GM19438 (cell line): ENCODE measurements around the gene AK1.

ENCODE experiments used
- ATAC-seq: cut with Tn5 transposase; IDR thresholded peaks from one replicate; pipeline ENCODE4 v1.9.1; 2021; ENCODE audit warnings: low read depth; ENCODE audit not compliant: unreplicated experiment

The AK1 gene

GRCh38 chr9:127877566-127877998 is at the start of gene AK1:
Gene AK1 (minus strand): TSS chr9:127877675. CDS start chr9:127874617, 3,058 bp downstream.
- no peak for ATAC-seq

- ATAC-seq = no peak
Measured at GRCh38 chr9:127926906-127927200, 49.4 kb upstream of the AK1 start.

GRCh38 chr9:127925959-127926905 is 48.8 kb upstream of the AK1 start:
- ATAC-seq = no peak

GRCh38 chr9:127924736-127925444 is 47.4 kb upstream of the AK1 start:
- ATAC-seq = no peak

- ATAC-seq = no peak
Measured at GRCh38 chr9:127923771-127924170, 46.3 kb upstream of the AK1 start.

GRCh38 chr9:127923046-127923445 is 45.6 kb upstream of the AK1 start:
- ATAC-seq = no peak

- ATAC-seq = no peak
Measured at GRCh38 chr9:127921557-127922120, 44.2 kb upstream of the AK1 start.

GRCh38 chr9:127920794-127921193 is 43.3 kb upstream of the AK1 start:
- ATAC-seq = no peak

GRCh38 chr9:127919253-127919815 is 41.9 kb upstream of the AK1 start:
- ATAC-seq = no peak

- ATAC-seq = no peak
Measured at GRCh38 chr9:127918183-127919107, 41.0 kb upstream of the AK1 start.

- no peak for ATAC-seq
Measured at GRCh38 chr9:127917603-127918002, 40.1 kb upstream of the AK1 start.

GRCh38 chr9:127916720-127917581 is 39.5 kb upstream of the AK1 start, which contains the start of gene ST6GALNAC4:
Gene ST6GALNAC4 (minus strand): TSS chr9:127917041. CDS start chr9:127916419, 622 bp downstream.
- ATAC-seq = peak; percentile 57

GRCh38 chr9:127915801-127916719 is 38.6 kb upstream of the AK1 start:
- no peak for ATAC-seq

- ATAC-seq = no peak
Measured at GRCh38 chr9:127915325-127915752, 37.9 kb upstream of the AK1 start.

GRCh38 chr9:127913682-127914081 is 36.2 kb upstream of the AK1 start:
- no peak for ATAC-seq

GRCh38 chr9:127912882-127913281 is 35.4 kb upstream of the AK1 start:
- no peak for ATAC-seq

GRCh38 chr9:127912296-127912695 is 34.8 kb upstream of the AK1 start:
- no peak for ATAC-seq

- ATAC-seq = no peak
Measured at GRCh38 chr9:127910613-127911205, 33.2 kb upstream of the AK1 start.
